OCI-LY1 (cell line): ENCODE measurements around the gene KIF17.
A peak's percentile ranks its signal among the peaks of the same experiment; 100 is the strongest.

Source experiments
- H2AFZ ChIP-seq: fragments of 200-600 bp; sonication (generic), shearing (Covaris generic); 2 replicates; pipeline ENCODE4 v1.6.0; 2014; ENCODE audit warnings: antibody characterized with exemption, mild to moderate bottlenecking, low read length
- H3F3A ChIP-seq: fragments of 200-600 bp; sonication (generic), shearing (Covaris generic); 2 replicates; pipeline ENCODE4 v1.6.0; 2014; ENCODE audit warnings: mild to moderate bottlenecking, antibody characterized with exemption, low read length, moderate library complexity; ENCODE audit not compliant: insufficient read depth
- H3K27ac ChIP-seq: fragments of 200-600 bp; sonication (generic); 2 replicates; pipeline ENCODE4 v1.5.1; 2014; ENCODE audit warnings: low read length, mixed run types, mild to moderate bottlenecking, low read depth; ENCODE audit not compliant: poor library complexity, severe bottlenecking
- H3K27me3 ChIP-seq: fragments of 200-600 bp; sonication (generic); 2 replicates; pipeline ENCODE4 v1.6.0; 2014; ENCODE audit warnings: antibody characterized with exemption, mild to moderate bottlenecking, low read length, moderate library complexity; ENCODE audit not compliant: insufficient read depth
- H3K36me3 ChIP-seq: fragments of 200-600 bp; sonication (generic); 2 replicates; pipeline ENCODE4 v1.6.1; 2014; ENCODE audit warnings: mild to moderate bottlenecking, antibody characterized with exemption, low read length, moderate library complexity, mixed read lengths; ENCODE audit not compliant: insufficient read depth
- H3K4me1 ChIP-seq: fragments of 200-600 bp; sonication (generic); 2 replicates; pipeline ENCODE4 v1.5.1; 2014; ENCODE audit warnings: mild to moderate bottlenecking, low read length, moderate library complexity; ENCODE audit not compliant: insufficient read depth, severe bottlenecking
- H3K4me2 ChIP-seq: fragments of 200-600 bp; sonication (generic), shearing (Covaris generic); 2 replicates; pipeline ENCODE4 v1.6.1; 2014; ENCODE audit warnings: low read length
- H3K4me3 ChIP-seq: fragments of 200-600 bp; sonication (generic); 2 replicates; pipeline ENCODE4 v1.5.1; 2014; ENCODE audit warnings: low read length, low read depth, mild to moderate bottlenecking, mixed read lengths; ENCODE audit not compliant: poor library complexity, severe bottlenecking
- H3K79me2 ChIP-seq: fragments of 200-600 bp; shearing (Covaris generic); 2 replicates; pipeline ENCODE4 v1.6.1; 2016; ENCODE audit warnings: mixed run types, low read length, mixed read lengths; ENCODE audit not compliant: insufficient read depth
- H3K9ac ChIP-seq: fragments of 200-600 bp; sonication (generic), shearing (Covaris generic); 2 replicates; pipeline ENCODE4 v1.6.1; 2014; ENCODE audit warnings: mild to moderate bottlenecking, low read length, mixed read lengths
- H3K9me2 ChIP-seq: fragments of 200-600 bp; sonication (generic), shearing (Covaris generic); 2 replicates; pipeline ENCODE4 v1.6.1; 2014; ENCODE audit warnings: low read depth, mild to moderate bottlenecking, low read length, mixed read lengths
- H3K9me3 ChIP-seq: fragments of 200-600 bp; shearing (Covaris generic); 2 replicates; pipeline ENCODE4 v1.6.1; 2014; ENCODE audit warnings: low read length, mixed read lengths
- H4K20me1 ChIP-seq: fragments of 200-600 bp; sonication (generic), shearing (Covaris generic); 2 replicates; pipeline ENCODE4 v1.6.0; 2016; ENCODE audit warnings: mild to moderate bottlenecking, low read length; ENCODE audit not compliant: insufficient read depth
- CTCF ChIP-seq: fragments of 200-600 bp; sonication (generic), shearing (Covaris generic); IDR thresholded peaks from 2 replicates; pipeline ENCODE4 v1.5.1; 2017; ENCODE audit warnings: mild to moderate bottlenecking, antibody characterized with exemption, low read length, moderate library complexity, mixed read lengths
- EZH2 ChIP-seq: fragments of 200-600 bp; sonication (generic), shearing (Covaris generic); IDR thresholded peaks from 2 replicates; pipeline ENCODE4 v1.8.0; 2017; ENCODE audit warnings: borderline replicate concordance, mixed run types, mild to moderate bottlenecking, antibody characterized with exemption, low read length, moderate library complexity, mixed read lengths

The KIF17 gene

GRCh38 chr1:20665726-20666125, 52.1 kb downstream of the KIF17 start:
- no peak for TF ChIP-seq CTCF
- no peak for TF ChIP-seq EZH2
- Histone ChIP-seq H3K9me2 (no peaks in the 10 kb centered on the region), H3K9me3 (no peaks in the 10 kb centered on the region), H3K9ac (no peak overlapping the region), H2AFZ (no peak overlapping the region), H3K4me3 (no peak overlapping the region), H3K36me3 (no peaks in the 10 kb centered on the region), H3K27ac (no peak overlapping the region), H3F3A (no peaks in the 10 kb centered on the region), H3K4me2 (no peak overlapping the region), H4K20me1 (no peaks in the 10 kb centered on the region), H3K27me3 (no peaks in the 10 kb centered on the region), H3K4me1 (peaks cover 7% of the 10 kb centered on the region), H3K79me2 (peaks cover 4% of the 10 kb centered on the region)

GRCh38 chr1:20663969-20664715, 53.7 kb downstream of the KIF17 start:
- Histone ChIP-seq H3K27me3 (no peaks in the 10 kb centered on the region), H3K27ac (no peak overlapping the region), H3K36me3 (peaks cover 7% of the 10 kb centered on the region; the same call in 1 of the 2 replicates), H3K4me2 (no peak overlapping the region), H3K4me3 (no peak overlapping the region), H3K9me3 (no peaks in the 10 kb centered on the region), H2AFZ (no peak overlapping the region), H3F3A (no peaks in the 10 kb centered on the region), H3K9me2 (no peaks in the 10 kb centered on the region), H4K20me1 (no peaks in the 10 kb centered on the region), H3K9ac (no peak overlapping the region), H3K79me2 (peaks cover 20% of the 10 kb centered on the region), H3K4me1 (peaks cover 22% of the 10 kb centered on the region)
- no peak for TF ChIP-seq EZH2
- TF ChIP-seq CTCF = no peak

GRCh38 chr1:20663365-20663764, 54.4 kb downstream of the KIF17 start:
- peaks cover 30% of the 10 kb centered on the region for H3K4me1 ChIP-seq
- H3K9ac ChIP-seq = no peak overlapping the region
- no peak overlapping the region for H3K27ac ChIP-seq
- H4K20me1 ChIP-seq = no peaks in the 10 kb centered on the region
- H3K79me2 ChIP-seq = peaks cover 26% of the 10 kb centered on the region
- no peaks in the 10 kb centered on the region for H3K9me2 ChIP-seq
- no peaks in the 10 kb centered on the region for H3K27me3 ChIP-seq
- no peaks in the 10 kb centered on the region for H3F3A ChIP-seq
- H3K36me3 ChIP-seq = peaks cover 15% of the 10 kb centered on the region; the same call in 1 of the 2 replicates
- no peak overlapping the region for H3K4me2 ChIP-seq
- no peak overlapping the region for H3K4me3 ChIP-seq
- TF ChIP-seq CTCF = peak; percentile 21; the same call in 1 of the 2 replicates
- TF ChIP-seq EZH2 = no peak
- no peaks in the 10 kb centered on the region for H3K9me3 ChIP-seq
- no peak overlapping the region for H2AFZ ChIP-seq
